C4-2B (cell line): ENCODE data around the gene DRC3.

ENCODE experiments used
- CTCF ChIP-seq: fragments of 450-650 bp; conservative IDR thresholded peaks from 2 replicates; pipeline ENCODE4 v1.5.1; 2017; ENCODE audit warnings: mild to moderate bottlenecking
- ZFX ChIP-seq: fragments of 450-650 bp; IDR thresholded peaks from 2 replicates; pipeline ENCODE4 v1.6.1; 2017

DNA sequence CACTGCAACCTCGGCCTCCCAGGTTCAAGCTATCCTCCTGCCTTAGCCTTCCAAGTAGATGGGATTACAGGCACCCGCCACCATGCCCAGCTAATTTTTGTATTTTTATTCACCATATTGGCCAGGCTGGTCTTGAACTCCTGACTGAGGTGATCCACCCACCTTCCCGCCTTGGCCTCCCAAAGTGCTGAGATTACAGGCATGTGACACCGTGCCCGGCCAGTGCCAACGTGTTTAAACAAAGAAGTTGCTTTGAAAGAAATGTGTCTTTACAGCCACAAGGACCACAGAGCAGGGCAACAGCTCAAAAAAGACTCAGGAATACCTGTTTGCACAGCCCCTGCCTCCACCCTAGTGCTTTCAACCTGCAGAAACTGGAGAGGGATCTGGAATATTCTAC lies 41.3 kb downstream of the DRC3 start:
- no peak for TF ChIP-seq CTCF
- no peak for TF ChIP-seq ZFX
